Measurements from ENCODE around the gene ACOX3. TPM values are rescaled to one million over a fixed set of nuclear protein-coding genes. Genes with fewer than 3 reads are reported as not detected.

ACOX3 gene
- polyA plus RNA-seq, 1 of the 3 experiments (the other 2 are of a cell fraction) = 8.4 TPM

GRCh38 chr4:8407316-8407715 lies 33.2 kb downstream of the ACOX3 start:
- WGBS (ENCODE audit: low lambda C conversion rate) = 93% methylated on average over 14 of the region's 14 CpGs

More at GRCh38 chr4:8407316-8407715, 33.2 kb downstream of the ACOX3 start:
- Histone ChIP-seq H3K4me1 (ENCODE audit: control insufficient read depth in 1 of 2, insufficient read depth in 2 of 2, low read depth in 1 of 2, low read length in 1 of 2) (peaks cover 0 to 18% of the 10 kb centered on the region in 2 experiments; a peak in 1 of 4 replicates), H3F3A (replicated peaks; ENCODE audit: insufficient read depth) (peaks cover 7% of the 10 kb centered on the region), H3K27me3 (ENCODE audit: insufficient read depth) (no peaks in the 10 kb centered on the region), H2AFZ (ENCODE audit: low read depth) (no peak overlapping the region), H3K9me2 (no peaks in the 10 kb centered on the region), H3K4me3 (ENCODE audit: low read depth in 2 of 2, low read length in 1 of 2) (no peak overlapping the region), H3K9ac (no peak overlapping the region), H4K20me1 (ENCODE audit: insufficient read depth) (no peaks in the 10 kb centered on the region), H3K79me2 (ENCODE audit: insufficient read depth) (no peaks in the 10 kb centered on the region), H3K36me3 (replicated peaks in 1 of 2; ENCODE audit: control insufficient read depth in 1 of 2, insufficient read depth in 2 of 2, low read length in 1 of 2) (peaks cover 10 to 39% of the 10 kb centered on the region in 2 experiments), H3K4me2 (no peak overlapping the region), H3K27ac (ENCODE audit: low read depth in 2 of 2, low read length in 1 of 2) (no peak overlapping the region), H3K9me3 (no peaks in the 10 kb centered on the region)
- ChIA-PET CTCF (interaction anchor here (1.0 to 5.1 kb wide), 7 partner anchors 12 to 231 kb away, joined by 3 to 66 read pairs (median 9); no protein-coding TSS in a partner anchor), POLR2A (no interaction called here)
- no peak for DNase-seq
- TF ChIP-seq FOXJ3 (CRISPR knock-in tag; IDR thresholded peaks at IDR 0.05) = no peak
- no peak for TF ChIP-seq ZBTB33 (IDR thresholded peaks at IDR 0.05; ENCODE audit: borderline replicate concordance, low read depth)
- no peak for TF ChIP-seq EZH2phosphoT487 (IDR thresholded peaks at IDR 0.05; ENCODE audit: borderline replicate concordance, low read depth)
- no peak for TF ChIP-seq POLR2AphosphoS5 (IDR thresholded peaks at IDR 0.05; ENCODE audit: low read depth, low read length)
- no peak for TF ChIP-seq TEAD4 (IDR thresholded peaks at IDR 0.05; ENCODE audit: borderline replicate concordance, insufficient read depth)
- no peak for TF ChIP-seq TAF1 (IDR thresholded peaks at IDR 0.05; ENCODE audit: borderline replicate concordance, low read depth, low read length)
- no peak for TF ChIP-seq IRF3 (IDR thresholded peaks at IDR 0.05; ENCODE audit: low read depth, low read length)
- no peak for TF ChIP-seq RCOR1 (IDR thresholded peaks at IDR 0.05; ENCODE audit: low read length)
- TF ChIP-seq TCF12 (IDR thresholded peaks at IDR 0.05) = no peak
- no peak for TF ChIP-seq REST (IDR thresholded peaks at IDR 0.05; ENCODE audit: low read depth, low read length)
- no peak for TF ChIP-seq CHD2 (IDR thresholded peaks at IDR 0.05; ENCODE audit: low read length, partially characterized antibody)
- TF ChIP-seq USF2 (IDR thresholded peaks at IDR 0.05; ENCODE audit: borderline replicate concordance, low read depth, low read length) = no peak
- TF ChIP-seq NRF1 (IDR thresholded peaks at IDR 0.05; ENCODE audit: low read depth, low read length) = no peak
